ENCODE measurements around the gene PYDC2.

Gene PYDC2

GRCh38 chr3:191461113-191461595 lies at the start of gene PYDC2:
Gene PYDC2, plus strand, starts transcription at chr3:191461163. Its CDS starts 0 bp downstream, at chr3:191461163.
- Histone ChIP-seq H3K4me3 (no peak within 1 kb of the TSS), H3K27ac (no peak within 1 kb of the TSS)

- no peak overlapping the region for H3K4me3 ChIP-seq
Observed at GRCh38 chr3:191412759-191413158, 48.2 kb upstream of the PYDC2 start.

GRCh38 chr3:191414286-191414685 lies 46.7 kb upstream of the PYDC2 start:
- Histone ChIP-seq H3K27ac (no peak overlapping the region), H3K4me3 (no peak overlapping the region)

More at GRCh38 chr3:191412759-191413158, 48.2 kb upstream of the PYDC2 start:
- no peak overlapping the region for H3K27ac ChIP-seq

- Histone ChIP-seq H3K4me3 (no peak overlapping the region), H3K27ac (no peak overlapping the region)
Observed at GRCh38 chr3:191414732-191415131, 46.2 kb upstream of the PYDC2 start.

GRCh38 chr3:191415566-191415965 lies 45.4 kb upstream of the PYDC2 start:
- no peak overlapping the region for H3K4me3 ChIP-seq

GRCh38 chr3:191417457-191417729 lies 43.6 kb upstream of the PYDC2 start:
- no peak overlapping the region for H3K27ac ChIP-seq
- no peak overlapping the region for H3K4me3 ChIP-seq

More at GRCh38 chr3:191415566-191415965, 45.4 kb upstream of the PYDC2 start:
- H3K27ac ChIP-seq, result no peak overlapping the region

DNA sequence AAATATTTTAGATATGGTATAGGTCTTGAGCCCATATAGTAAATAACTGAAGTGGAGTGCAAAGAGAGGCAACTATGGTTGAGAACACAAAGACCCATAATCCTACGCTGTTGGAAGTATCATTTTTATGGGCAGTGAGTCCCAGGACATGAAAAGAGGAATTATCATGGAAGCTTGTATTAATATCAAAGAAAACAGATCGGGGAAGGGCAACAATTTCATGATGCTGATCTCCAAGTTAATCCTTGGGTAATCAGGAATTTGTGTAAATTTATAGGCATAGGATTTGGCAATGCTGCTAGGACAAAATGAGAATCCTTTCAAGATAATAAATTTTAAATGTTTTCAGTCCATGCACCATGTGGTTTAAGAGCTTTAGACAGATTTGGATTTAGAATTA lies 40.2 kb upstream of the PYDC2 start:
- no peak overlapping the region for H3K4me3 ChIP-seq

DNA sequence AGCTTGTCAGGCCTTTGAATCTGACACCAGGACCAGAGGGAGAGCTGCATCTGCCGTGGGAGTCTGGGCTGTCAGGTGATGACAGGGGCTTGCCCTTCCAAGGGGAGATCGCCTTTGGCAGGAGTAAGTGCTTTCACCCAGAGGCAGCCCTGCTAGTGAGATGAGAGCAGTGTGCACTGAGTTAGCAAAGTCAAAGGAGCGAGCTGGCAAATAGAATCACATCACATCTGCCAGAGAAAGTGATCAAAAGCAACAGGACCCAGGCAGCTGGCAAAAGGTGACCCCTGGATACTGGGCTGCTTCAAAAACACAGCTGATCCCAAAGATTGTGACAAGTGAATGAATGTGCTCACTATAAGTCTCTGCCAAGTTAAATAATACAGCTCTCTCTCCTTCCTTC lies 36.1 kb upstream of the PYDC2 start:
- Histone ChIP-seq H3K27ac (no peak overlapping the region), H3K4me3 (no peak overlapping the region)

More for the DNA sequence above, 40.2 kb upstream of the PYDC2 start:
- no peak overlapping the region for H3K27ac ChIP-seq

DNA sequence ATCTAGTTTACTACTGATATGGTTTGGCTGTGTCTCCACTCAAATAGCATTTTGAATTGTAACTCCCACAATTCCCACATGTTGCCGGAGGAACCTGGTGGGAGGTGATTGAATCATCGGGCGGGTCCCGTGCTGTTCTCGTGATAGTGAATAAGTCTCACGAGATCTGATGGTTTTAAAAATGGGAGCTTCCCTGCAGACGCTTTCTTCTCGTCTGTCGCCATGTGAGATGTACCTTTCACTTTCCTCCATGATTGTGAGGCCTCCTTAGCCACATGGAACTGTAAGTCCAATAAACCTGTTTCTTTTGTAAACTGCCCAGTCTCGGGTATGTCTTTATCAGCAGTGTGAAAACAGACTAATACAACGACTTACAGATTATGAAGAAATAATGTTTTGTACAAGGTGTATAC lies 35.6 kb upstream of the PYDC2 start:
- H3K27ac ChIP-seq, result no peak overlapping the region
- no peak overlapping the region for H3K4me3 ChIP-seq

DNA sequence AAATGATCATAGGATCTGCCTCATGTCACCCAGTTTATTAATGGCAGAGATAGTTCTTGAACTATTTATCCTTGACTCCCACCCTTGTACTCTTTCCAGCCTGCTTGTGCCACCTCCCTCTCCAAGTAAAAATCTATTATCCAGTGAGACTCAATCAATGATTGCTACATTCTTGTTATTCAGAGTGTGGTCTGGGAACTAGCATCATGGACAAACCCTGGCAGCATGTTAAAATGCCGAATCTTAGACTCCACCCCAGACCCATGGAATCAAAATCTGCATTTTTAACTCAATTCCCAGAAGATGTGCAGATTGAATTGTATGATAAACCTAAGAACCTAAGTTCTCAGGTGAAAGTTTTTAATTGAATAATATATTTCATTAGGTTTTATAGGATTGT lies 34.7 kb upstream of the PYDC2 start:
- H3K4me3 ChIP-seq, result no peak overlapping the region
- no peak overlapping the region for H3K27ac ChIP-seq

- H3K4me3 ChIP-seq, result no peak overlapping the region
- no peak overlapping the region for H3K27ac ChIP-seq
Observed at GRCh38 chr3:191428177-191428576, 32.8 kb upstream of the PYDC2 start.

DNA sequence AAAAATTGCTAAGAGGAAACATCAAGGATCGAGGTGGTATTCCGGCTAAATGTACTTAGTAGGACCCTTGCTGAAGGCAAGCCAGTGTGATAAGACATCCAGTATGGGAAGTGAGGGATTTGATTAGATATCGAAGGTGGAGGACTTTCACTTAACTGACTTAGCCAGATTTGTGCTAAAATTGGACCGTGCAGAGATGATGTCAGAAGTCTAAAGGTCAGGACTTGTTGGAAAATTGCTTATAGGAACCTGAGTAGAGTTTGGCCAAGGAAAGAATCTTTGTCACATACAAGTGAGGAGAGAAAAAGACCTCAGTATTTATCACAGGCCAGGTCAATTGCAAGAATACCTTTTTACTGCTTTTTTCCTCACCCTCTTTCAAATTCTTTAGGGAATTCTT lies 30.9 kb upstream of the PYDC2 start:
- H3K27ac ChIP-seq, result no peak overlapping the region
- H3K4me3 ChIP-seq, result no peak overlapping the region

GRCh38 chr3:191431160-191431822 lies 29.7 kb upstream of the PYDC2 start:
- Histone ChIP-seq H3K27ac (no peak overlapping the region), H3K4me3 (no peak overlapping the region)

DNA sequence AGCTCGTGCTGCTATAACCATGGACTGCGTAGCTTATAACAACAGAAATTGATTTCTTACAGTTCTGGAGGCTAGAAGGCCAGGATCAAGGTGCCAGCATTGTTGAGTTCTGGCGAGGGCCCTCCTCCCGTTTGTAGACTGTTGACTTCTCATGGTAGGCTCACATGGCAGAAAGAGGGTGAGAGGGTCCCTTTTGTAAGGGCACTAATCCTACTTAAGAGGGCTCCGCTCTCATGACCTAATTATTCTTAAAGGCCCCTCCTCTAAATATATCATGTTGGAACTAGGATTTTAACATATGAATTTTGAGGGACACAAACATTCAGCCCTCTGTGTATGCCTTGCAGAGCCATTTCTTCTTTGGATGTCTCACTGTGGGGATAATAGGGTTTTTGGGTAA lies 28.8 kb upstream of the PYDC2 start:
- no peak overlapping the region for H3K27ac ChIP-seq

DNA sequence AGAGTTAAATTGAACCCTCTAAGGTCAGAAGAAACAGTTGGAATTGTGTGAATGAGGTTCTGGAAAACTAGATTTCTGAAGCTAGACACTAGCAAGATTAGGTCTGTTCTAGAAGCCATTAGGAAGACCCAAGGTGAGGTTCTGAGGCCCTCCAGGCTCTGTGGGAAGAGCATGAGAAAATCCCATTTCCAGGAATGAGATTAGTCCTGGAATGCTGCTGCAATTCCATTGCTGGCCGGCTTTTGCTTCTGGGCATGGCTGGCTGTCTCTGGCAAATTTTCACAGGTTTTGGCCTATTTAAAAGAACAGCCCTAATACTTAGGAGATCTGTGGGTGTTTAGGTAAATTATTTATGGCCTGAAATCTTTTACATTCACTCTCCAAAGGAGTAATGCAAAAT lies 26.9 kb upstream of the PYDC2 start:
- Histone ChIP-seq H3K4me3 (no peak overlapping the region), H3K27ac (no peak overlapping the region)

More for the DNA sequence above, 28.8 kb upstream of the PYDC2 start:
- no peak overlapping the region for H3K4me3 ChIP-seq

DNA sequence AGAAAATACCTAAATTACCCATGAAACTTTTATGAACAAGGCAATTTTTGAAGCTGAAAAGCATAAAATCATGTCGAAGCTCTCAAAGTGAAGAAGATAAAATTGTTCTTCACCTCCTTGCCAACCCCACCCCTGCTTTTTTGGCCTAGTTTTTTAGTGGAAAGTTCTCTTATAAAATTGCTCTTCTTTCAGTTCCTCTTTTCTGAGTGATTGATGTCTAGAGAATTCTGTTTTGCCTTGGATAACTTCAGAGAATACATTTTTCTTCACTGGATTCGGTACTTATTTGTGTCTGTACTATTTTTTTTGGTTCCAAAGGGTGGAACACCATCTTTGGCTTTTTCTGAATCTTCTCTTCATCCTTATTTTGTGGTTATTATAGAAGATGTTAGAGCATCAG lies 25.0 kb upstream of the PYDC2 start:
- Histone ChIP-seq H3K4me3 (no peak overlapping the region), H3K27ac (no peak overlapping the region)

DNA sequence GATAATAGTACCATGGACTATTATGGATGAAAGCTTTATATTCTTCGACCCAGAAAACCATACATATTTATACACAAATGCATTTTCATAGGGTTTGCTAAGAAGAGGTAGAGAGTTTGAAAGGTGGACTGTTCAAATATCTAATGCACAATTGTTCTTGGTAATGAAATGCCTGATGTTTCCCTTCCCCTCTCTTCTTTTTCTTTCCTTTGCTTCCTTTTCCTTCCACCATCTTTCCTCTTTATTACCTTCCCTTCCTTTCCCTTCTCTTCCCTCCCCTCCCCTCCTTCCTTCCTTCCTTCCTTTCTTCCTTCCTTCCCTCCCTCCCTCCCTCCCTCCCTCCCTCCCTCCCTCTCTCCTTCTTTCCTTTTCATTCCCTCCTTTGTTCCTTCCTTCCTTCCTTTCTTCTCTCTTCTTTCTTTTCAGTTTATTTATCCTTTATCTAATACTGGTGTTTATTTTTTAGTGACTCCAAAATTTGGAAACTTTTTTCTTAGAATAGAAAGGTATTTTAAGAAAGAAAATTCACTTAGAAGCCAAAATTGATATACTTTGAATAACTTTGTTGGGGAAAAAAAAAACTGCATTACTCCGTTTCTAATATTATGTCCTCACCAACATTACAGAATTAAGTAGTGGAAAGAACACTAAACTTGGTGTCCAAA lies 22.7 kb upstream of the PYDC2 start:
- Histone ChIP-seq H3K4me3 (no peak overlapping the region), H3K27ac (no peak overlapping the region)

GRCh38 chr3:191440532-191440931 lies 20.4 kb upstream of the PYDC2 start:
- H3K27ac ChIP-seq, result no peak overlapping the region
- H3K4me3 ChIP-seq, result no peak overlapping the region

DNA sequence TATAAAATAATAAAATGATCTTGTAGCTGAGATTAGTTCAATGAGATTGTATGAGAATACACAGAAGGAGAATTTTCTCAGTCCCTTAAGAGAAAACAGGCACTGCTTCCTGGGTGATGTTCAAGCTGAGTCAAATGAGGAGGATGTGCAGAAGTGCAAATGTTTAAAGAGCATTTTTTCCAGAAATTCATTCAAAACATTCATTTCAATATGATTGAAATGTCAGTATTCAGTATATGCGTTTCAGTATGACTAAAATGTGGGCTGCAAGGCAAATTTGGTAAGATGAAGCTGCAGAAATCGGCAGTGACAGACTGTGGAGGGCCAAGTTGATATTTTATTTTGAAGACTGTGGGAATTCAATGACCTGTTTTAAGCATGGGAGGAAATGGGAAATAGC lies 19.3 kb upstream of the PYDC2 start:
- Histone ChIP-seq H3K4me3 (no peak overlapping the region), H3K27ac (no peak overlapping the region)

GRCh38 chr3:191444569-191444968 lies 16.4 kb upstream of the PYDC2 start:
- H3K4me3 ChIP-seq, result no peak overlapping the region
- H3K27ac ChIP-seq, result no peak overlapping the region

- Histone ChIP-seq H3K4me3 (no peak overlapping the region), H3K27ac (no peak overlapping the region)
Observed at GRCh38 chr3:191449256-191449655, 11.7 kb upstream of the PYDC2 start.

Measured in skin epidermis (tissue), 12 donors.